HS-5 (cell line): ENCODE measurements around the gene CYTIP.
"Not testable (repeated sequence)": the region's sequence is repeated elsewhere in the genome, so short reads cannot be mapped to it uniquely, and the experiment has no call there.

Source experiments
- DNase-seq: peaks from one replicate; pipeline ENCODE4 v3.0.0-alpha.2; 2012; ENCODE audit warnings: low read depth

Gene CYTIP

GRCh38 chr2:157424374-157424773 lies 19.5 kb downstream of the CYTIP start:
- no peak for DNase-seq

GRCh38 chr2:157421964-157422363 lies 21.9 kb downstream of the CYTIP start:
- no peak for DNase-seq

DNA sequence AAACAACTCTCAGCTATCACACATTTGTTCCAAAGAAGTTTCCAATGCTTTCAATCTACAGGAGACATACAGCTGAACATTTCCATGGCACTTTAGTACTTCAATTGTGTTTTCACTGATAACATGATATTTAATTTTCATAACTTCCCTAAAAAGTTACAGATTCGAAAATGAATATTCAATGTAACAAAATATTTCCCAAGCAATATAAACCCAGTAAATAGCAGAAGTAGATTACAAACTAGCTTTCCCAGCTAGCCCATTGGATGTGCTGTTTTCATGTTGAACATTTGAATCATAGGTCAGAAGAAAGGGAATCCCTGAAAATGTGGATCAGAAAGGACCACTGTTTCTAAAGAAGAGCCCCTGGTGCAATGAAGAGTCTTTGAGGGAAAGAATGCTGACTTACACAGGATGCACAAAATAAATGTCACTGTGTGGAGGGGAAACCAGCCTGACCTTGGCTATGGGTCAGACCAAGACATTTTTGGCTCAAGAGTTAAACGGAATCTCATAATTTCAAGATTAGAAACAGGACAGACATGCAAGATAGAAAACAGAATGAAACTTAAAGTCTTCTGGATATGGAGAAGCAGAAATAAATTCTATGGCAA lies 22.5 kb downstream of the CYTIP start:
- DNase-seq: no peak

DNA sequence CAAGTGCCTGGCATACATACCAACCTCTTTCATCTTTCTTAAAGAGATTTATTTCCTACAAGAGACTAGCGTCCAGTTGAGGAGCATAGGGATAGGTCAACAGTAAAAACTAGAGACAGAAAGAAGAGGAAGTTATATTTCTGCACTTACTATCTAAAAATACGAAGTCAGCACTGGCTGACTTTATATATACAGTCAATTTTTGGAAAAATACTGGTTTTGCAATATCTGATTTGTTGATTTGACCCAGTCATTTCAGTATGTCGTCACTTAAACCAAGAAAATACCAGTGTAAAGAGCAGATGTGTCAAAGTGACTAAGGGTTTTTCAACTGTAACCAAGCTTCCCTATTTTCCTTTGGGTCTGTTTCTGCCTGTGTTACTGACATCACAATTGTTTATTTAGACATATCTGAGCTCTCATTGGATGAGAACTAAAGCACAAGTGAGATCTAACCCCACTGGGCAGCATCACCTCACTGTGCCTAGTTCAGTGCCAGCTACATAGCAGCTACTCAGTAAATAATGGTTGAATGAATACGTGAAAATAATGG lies 23.0 kb downstream of the CYTIP start:
- DNase-seq: peak; percentile 20

DNA sequence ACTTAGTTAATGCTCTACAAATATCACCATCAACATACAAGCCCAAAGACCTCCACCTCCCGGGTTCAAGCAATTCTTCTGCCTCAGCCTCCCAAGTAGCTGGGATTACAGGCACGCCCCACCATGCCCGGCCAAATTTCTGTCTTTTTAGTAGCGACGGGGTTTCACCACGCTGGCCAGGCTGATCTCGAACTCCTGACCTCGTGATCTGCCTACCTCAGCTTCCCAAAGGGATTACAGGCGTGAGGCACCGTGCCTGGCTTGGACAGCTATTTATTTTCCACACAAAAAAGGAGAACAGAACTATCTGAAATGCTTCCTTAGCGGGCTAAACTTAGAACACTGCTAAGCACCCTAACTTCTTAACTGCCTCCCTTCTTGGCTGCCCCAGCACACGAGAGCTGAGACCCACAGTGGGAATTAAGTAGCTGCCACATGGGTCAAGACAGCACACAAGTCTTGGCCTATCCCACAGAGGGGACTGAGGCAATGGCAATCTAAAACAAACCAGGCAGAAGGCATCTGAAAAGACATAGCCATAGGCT lies 24.8 kb downstream of the CYTIP start:
- DNase-seq: no peak

- DNase-seq: no peak
Measured at GRCh38 chr2:157418239-157418641, 25.6 kb downstream of the CYTIP start.

DNA sequence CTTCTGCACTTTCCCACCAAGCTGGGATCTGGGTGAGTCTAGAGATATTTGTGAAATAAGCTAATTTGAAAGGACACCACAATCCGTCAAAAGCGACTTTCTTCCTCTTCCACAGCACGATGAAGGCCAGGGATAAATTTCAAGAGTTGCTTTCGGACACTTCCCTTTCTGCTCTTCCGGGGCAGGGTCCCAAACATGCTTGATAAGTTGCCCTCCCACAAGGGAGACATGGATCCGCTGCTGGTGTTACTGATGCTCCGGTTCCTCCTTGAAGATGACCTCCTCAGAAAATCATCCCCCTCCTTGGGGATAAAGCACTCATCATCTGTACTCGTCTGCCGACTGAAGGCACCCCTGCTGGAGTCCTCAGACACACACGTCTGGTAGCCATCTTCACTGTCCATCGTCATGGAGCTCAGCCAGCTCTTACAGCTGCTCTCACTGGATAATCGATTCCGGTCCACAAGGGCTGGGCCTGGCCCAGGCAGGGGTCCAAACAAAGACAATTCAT lies 28.2 kb downstream of the CYTIP start:
- no peak for DNase-seq

- DNase-seq: no peak
Measured at GRCh38 chr2:157414050-157414449, 29.8 kb downstream of the CYTIP start.

GRCh38 chr2:157413326-157414035 lies 30.4 kb downstream of the CYTIP start:
- DNase-seq: no peak

DNA sequence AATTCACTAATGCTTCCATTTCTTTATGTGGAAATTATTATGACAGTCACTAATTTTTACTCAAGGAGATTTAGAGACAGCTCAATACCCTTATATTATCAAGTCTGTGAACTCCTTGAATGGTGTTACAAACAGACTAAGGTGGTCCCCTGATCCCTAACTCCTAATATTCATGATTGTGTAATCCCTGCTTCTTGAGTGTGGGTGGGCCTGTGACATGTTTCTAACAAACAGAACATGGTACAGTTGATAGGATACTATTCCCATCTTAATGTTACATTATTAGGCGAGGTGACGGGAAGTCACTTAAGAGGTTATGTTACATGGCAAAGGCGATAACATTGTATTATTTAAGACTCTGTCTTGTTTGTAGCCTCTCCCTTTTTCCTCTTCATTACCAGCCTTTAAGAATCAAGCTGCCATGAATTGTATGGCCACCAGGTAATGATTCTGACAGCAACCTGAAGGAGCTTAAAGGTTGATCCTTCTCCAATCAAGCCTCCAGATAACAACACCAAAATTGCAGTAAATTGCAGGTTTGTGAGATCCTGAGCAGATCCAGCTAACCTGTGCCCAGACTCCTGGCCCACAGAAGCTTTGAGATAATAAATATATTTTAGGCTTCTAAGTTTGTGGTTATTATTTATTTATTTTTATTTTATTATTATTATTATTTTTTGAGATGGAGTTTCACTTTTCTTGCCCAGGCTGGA lies 32.1 kb downstream of the CYTIP start:
- DNase-seq: no peak

DNA sequence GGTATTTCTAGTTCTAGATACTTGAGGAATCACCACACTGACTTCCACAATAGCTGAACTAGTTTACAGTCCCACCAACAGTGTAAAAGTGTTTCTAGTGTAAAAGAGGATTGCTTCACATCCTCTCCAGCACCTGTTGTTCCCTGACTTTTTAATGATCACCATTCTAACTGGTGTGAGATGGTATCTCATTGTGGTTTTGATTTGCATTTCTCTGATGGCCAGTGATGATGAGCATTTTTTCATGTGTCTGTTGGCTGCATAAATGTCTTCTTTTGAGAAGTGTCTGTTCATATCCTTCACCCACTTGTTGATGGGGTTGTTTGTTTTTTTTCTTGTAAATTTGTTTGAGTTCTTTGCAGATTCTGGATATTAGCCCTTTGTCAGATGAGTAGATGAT lies 38.5 kb downstream of the CYTIP start:
- DNase-seq: not testable (repeated sequence)

DNA sequence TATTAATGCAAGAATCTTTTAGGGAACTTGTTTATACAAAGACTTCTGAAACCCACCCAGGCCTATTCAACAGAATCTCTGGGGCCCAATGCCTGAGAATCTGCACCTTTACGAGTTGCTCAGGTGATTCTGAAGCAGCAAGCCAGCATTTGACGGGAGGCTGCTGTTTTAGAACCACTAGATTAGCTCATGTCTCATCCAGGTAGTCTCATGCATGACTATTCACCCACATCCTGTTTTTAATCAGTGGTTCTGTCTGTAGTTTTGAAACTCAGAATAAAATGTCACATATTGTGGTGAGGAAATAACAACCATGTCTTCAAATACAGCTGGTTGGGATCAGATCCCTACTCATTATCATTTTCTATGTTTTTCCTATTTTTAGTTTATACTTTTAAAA lies 39.5 kb downstream of the CYTIP start:
- DNase-seq: no peak

- not testable (repeated sequence) for DNase-seq
Measured at GRCh38 chr2:157402801-157403485, 40.9 kb downstream of the CYTIP start.

- DNase-seq: no peak
Measured at GRCh38 chr2:157395811-157396210, 48.1 kb downstream of the CYTIP start.

DNA sequence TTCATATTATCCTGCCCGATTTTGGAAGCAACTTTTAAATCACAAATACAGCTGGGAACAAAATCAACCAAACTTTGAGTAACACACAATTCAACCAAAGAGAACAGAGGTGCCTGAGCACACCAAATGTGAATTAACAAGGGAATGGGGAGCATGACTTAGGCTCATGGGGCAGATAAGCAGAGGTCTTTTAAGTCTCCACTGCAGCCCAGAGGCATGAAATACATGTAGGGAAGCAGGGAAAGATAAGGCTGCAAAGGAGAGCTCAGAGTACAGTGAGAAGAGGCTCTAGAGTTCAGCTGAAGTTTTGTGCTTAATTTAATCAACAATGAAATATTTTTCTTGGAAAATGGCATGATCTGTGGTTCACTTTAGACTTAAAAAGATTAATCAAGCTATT lies 49.0 kb downstream of the CYTIP start:
- DNase-seq: no peak

DNA sequence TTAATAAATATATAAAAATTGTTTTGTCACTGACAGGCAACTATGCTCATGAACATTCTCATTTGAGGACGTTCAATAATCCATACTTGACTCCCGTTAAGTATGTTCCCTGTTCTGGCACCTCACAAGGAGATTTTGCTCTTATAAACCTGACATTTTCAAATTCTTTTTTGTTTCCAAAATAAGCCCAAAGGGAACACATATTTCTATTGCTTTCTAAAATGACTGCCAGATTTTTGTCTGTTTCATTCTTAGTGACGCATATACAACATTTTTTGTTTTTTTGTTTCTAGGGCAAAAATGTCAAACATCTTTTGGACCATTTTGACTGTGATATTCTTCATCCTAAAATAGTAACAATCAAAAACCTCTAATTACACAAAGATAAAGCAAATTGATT lies 50.5 kb downstream of the CYTIP start:
- DNase-seq: no peak

- no peak for DNase-seq
Measured at GRCh38 chr2:157388827-157389226, 55.1 kb downstream of the CYTIP start.

DNA sequence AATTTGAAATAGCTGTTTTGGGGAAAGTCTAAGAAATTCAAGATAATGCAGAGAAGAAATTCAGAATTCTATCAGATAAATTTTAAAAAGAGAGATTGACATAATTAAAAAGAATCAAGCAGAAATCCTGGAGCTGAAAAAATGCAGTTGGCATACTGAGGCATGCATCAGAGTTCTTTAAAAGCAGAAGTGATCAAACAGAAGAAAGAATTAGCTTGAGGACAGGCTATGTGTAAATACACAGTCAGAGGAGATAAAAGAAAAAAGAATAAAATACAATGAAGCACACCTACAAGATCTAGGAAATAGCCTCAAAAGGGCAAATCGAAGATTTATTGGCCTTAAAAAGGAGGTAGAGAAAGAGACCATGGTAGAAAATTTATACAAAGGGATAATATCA lies 57.1 kb downstream of the CYTIP start:
- DNase-seq: no peak

GRCh38 chr2:157386247-157386646 lies 57.6 kb downstream of the CYTIP start:
- DNase-seq: no peak

GRCh38 chr2:157377861-157378260 lies 66.0 kb downstream of the CYTIP start:
- DNase-seq: no peak

GRCh38 chr2:157376041-157376440 lies 67.8 kb downstream of the CYTIP start:
- DNase-seq: no peak

GRCh38 chr2:157375384-157375783 lies 68.5 kb downstream of the CYTIP start:
- no peak for DNase-seq
